ENCODE measurements around the gene SYDE2.

The SYDE2 gene

GRCh38 chr1:85134583-85135391, 66.0 kb downstream of the SYDE2 start:
- H3K4me1 ChIP-seq (ENCODE audit: control insufficient read depth, insufficient read depth, low read length) = no peaks in the 10 kb centered on the region
- H3K36me3 ChIP-seq (ENCODE audit: control insufficient read depth, insufficient read depth, low read length) = no peaks in the 10 kb centered on the region
- no peaks in the 10 kb centered on the region for H3K27me3 ChIP-seq (ENCODE audit: control insufficient read depth, insufficient read depth, low read length)
- no peak overlapping the region for H3K4me3 ChIP-seq (ENCODE audit: low read depth, low read length)
- no peaks in the 10 kb centered on the region for H3K9me3 ChIP-seq (ENCODE audit: control insufficient read depth, insufficient read depth, low read length)
- H3K9ac ChIP-seq (ENCODE audit: low read depth, low read length) = no peak overlapping the region

- H3K36me3 ChIP-seq (ENCODE audit: control insufficient read depth, insufficient read depth, low read length) = no peaks in the 10 kb centered on the region
- H3K9ac ChIP-seq (ENCODE audit: low read depth, low read length) = no peak overlapping the region
- no peaks in the 10 kb centered on the region for H3K27me3 ChIP-seq (ENCODE audit: control insufficient read depth, insufficient read depth, low read length)
- no peaks in the 10 kb centered on the region for H3K4me1 ChIP-seq (ENCODE audit: control insufficient read depth, insufficient read depth, low read length)
- H3K4me3 ChIP-seq (ENCODE audit: low read depth, low read length) = no peak overlapping the region
- no peaks in the 10 kb centered on the region for H3K9me3 ChIP-seq (ENCODE audit: control insufficient read depth, insufficient read depth, low read length)
Measured at GRCh38 chr1:85133565-85134159, 67.2 kb downstream of the SYDE2 start.

GRCh38 chr1:85132078-85132720, 68.6 kb downstream of the SYDE2 start:
- no peaks in the 10 kb centered on the region for H3K4me1 ChIP-seq (ENCODE audit: control insufficient read depth, insufficient read depth, low read length)
- H3K9me3 ChIP-seq (ENCODE audit: control insufficient read depth, insufficient read depth, low read length) = no peaks in the 10 kb centered on the region
- H3K4me3 ChIP-seq (ENCODE audit: low read depth, low read length) = no peak overlapping the region
- no peak overlapping the region for H3K9ac ChIP-seq (ENCODE audit: low read depth, low read length)
- H3K27me3 ChIP-seq (ENCODE audit: control insufficient read depth, insufficient read depth, low read length) = no peaks in the 10 kb centered on the region
- no peaks in the 10 kb centered on the region for H3K36me3 ChIP-seq (ENCODE audit: control insufficient read depth, insufficient read depth, low read length)

GRCh38 chr1:85128316-85128715, 72.5 kb downstream of the SYDE2 start:
- no peak overlapping the region for H3K9ac ChIP-seq (ENCODE audit: low read depth, low read length)
- H3K4me1 ChIP-seq (ENCODE audit: control insufficient read depth, insufficient read depth, low read length) = no peaks in the 10 kb centered on the region
- H3K36me3 ChIP-seq (ENCODE audit: control insufficient read depth, insufficient read depth, low read length) = no peaks in the 10 kb centered on the region
- H3K4me3 ChIP-seq (ENCODE audit: low read depth, low read length) = no peak overlapping the region
- no peaks in the 10 kb centered on the region for H3K27me3 ChIP-seq (ENCODE audit: control insufficient read depth, insufficient read depth, low read length)
- H3K9me3 ChIP-seq (ENCODE audit: control insufficient read depth, insufficient read depth, low read length) = no peaks in the 10 kb centered on the region

- Histone ChIP-seq H3K9me3 (ENCODE audit: control insufficient read depth, insufficient read depth, low read length) (no peaks in the 10 kb centered on the region), H3K9ac (ENCODE audit: low read depth, low read length) (no peak overlapping the region), H3K36me3 (ENCODE audit: control insufficient read depth, insufficient read depth, low read length) (no peaks in the 10 kb centered on the region), H3K4me1 (ENCODE audit: control insufficient read depth, insufficient read depth, low read length) (peaks cover 7% of the 10 kb centered on the region), H3K4me3 (ENCODE audit: low read depth, low read length) (no peak overlapping the region), H3K27me3 (ENCODE audit: control insufficient read depth, insufficient read depth, low read length) (no peaks in the 10 kb centered on the region)
Measured at GRCh38 chr1:85125891-85126290, 74.9 kb downstream of the SYDE2 start.

- Histone ChIP-seq H3K4me1 (ENCODE audit: control insufficient read depth, insufficient read depth, low read length) (peaks cover 7% of the 10 kb centered on the region), H3K4me3 (ENCODE audit: low read depth, low read length) (no peak overlapping the region), H3K27me3 (ENCODE audit: control insufficient read depth, insufficient read depth, low read length) (no peaks in the 10 kb centered on the region)
Measured at GRCh38 chr1:85124091-85124490, 76.7 kb downstream of the SYDE2 start.

GRCh38 chr1:85122169-85122568, 78.6 kb downstream of the SYDE2 start:
- Histone ChIP-seq H3K4me1 (ENCODE audit: control insufficient read depth, insufficient read depth, low read length) (peaks cover 7% of the 10 kb centered on the region), H3K9me3 (ENCODE audit: control insufficient read depth, insufficient read depth, low read length) (no peaks in the 10 kb centered on the region), H3K36me3 (ENCODE audit: control insufficient read depth, insufficient read depth, low read length) (no peaks in the 10 kb centered on the region), H3K9ac (ENCODE audit: low read depth, low read length) (no peak overlapping the region), H3K27me3 (ENCODE audit: control insufficient read depth, insufficient read depth, low read length) (no peaks in the 10 kb centered on the region), H3K4me3 (ENCODE audit: low read depth, low read length) (no peak overlapping the region)

More at GRCh38 chr1:85124091-85124490, 76.7 kb downstream of the SYDE2 start:
- Histone ChIP-seq H3K36me3 (ENCODE audit: control insufficient read depth, insufficient read depth, low read length) (no peaks in the 10 kb centered on the region), H3K9me3 (ENCODE audit: control insufficient read depth, insufficient read depth, low read length) (no peaks in the 10 kb centered on the region), H3K9ac (ENCODE audit: low read depth, low read length) (no peak overlapping the region)

- H3K4me1 ChIP-seq (ENCODE audit: control insufficient read depth, insufficient read depth, low read length) = peaks cover 7% of the 10 kb centered on the region
- no peaks in the 10 kb centered on the region for H3K36me3 ChIP-seq (ENCODE audit: control insufficient read depth, insufficient read depth, low read length)
- no peaks in the 10 kb centered on the region for H3K9me3 ChIP-seq (ENCODE audit: control insufficient read depth, insufficient read depth, low read length)
- no peak overlapping the region for H3K4me3 ChIP-seq (ENCODE audit: low read depth, low read length)
- H3K27me3 ChIP-seq (ENCODE audit: control insufficient read depth, insufficient read depth, low read length) = no peaks in the 10 kb centered on the region
- no peak overlapping the region for H3K9ac ChIP-seq (ENCODE audit: low read depth, low read length)
Measured at GRCh38 chr1:85121744-85122143, 79.1 kb downstream of the SYDE2 start.

- Histone ChIP-seq H3K9me3 (ENCODE audit: control insufficient read depth, insufficient read depth, low read length) (no peaks in the 10 kb centered on the region), H3K36me3 (ENCODE audit: control insufficient read depth, insufficient read depth, low read length) (no peaks in the 10 kb centered on the region), H3K4me1 (ENCODE audit: control insufficient read depth, insufficient read depth, low read length) (peaks cover 7% of the 10 kb centered on the region), H3K4me3 (ENCODE audit: low read depth, low read length) (no peak overlapping the region), H3K9ac (ENCODE audit: low read depth, low read length) (no peak overlapping the region), H3K27me3 (ENCODE audit: control insufficient read depth, insufficient read depth, low read length) (no peaks in the 10 kb centered on the region)
Measured at GRCh38 chr1:85118751-85119150, 82.1 kb downstream of the SYDE2 start.

- H3K9me3 ChIP-seq (ENCODE audit: control insufficient read depth, insufficient read depth, low read length) = no peaks in the 10 kb centered on the region
- H3K9ac ChIP-seq (ENCODE audit: low read depth, low read length) = no peak overlapping the region
- no peaks in the 10 kb centered on the region for H3K27me3 ChIP-seq (ENCODE audit: control insufficient read depth, insufficient read depth, low read length)
- no peak overlapping the region for H3K4me3 ChIP-seq (ENCODE audit: low read depth, low read length)
- H3K36me3 ChIP-seq (ENCODE audit: control insufficient read depth, insufficient read depth, low read length) = no peaks in the 10 kb centered on the region
- peaks cover 7% of the 10 kb centered on the region for H3K4me1 ChIP-seq (ENCODE audit: control insufficient read depth, insufficient read depth, low read length)
Measured at GRCh38 chr1:85116856-85117255, 84.0 kb downstream of the SYDE2 start.

- no peak overlapping the region for H3K4me3 ChIP-seq (ENCODE audit: low read depth, low read length)
- no peaks in the 10 kb centered on the region for H3K9me3 ChIP-seq (ENCODE audit: control insufficient read depth, insufficient read depth, low read length)
- no peaks in the 10 kb centered on the region for H3K27me3 ChIP-seq (ENCODE audit: control insufficient read depth, insufficient read depth, low read length)
- H3K36me3 ChIP-seq (ENCODE audit: control insufficient read depth, insufficient read depth, low read length) = no peaks in the 10 kb centered on the region
- H3K4me1 ChIP-seq (ENCODE audit: control insufficient read depth, insufficient read depth, low read length) = no peaks in the 10 kb centered on the region
- H3K9ac ChIP-seq (ENCODE audit: low read depth, low read length) = no peak overlapping the region
Measured at GRCh38 chr1:85115933-85116332, 84.9 kb downstream of the SYDE2 start.

GRCh38 chr1:85111695-85112094, 89.1 kb downstream of the SYDE2 start:
- Histone ChIP-seq H3K27me3 (ENCODE audit: control insufficient read depth, insufficient read depth, low read length) (no peaks in the 10 kb centered on the region), H3K4me3 (ENCODE audit: low read depth, low read length) (no peak overlapping the region), H3K36me3 (ENCODE audit: control insufficient read depth, insufficient read depth, low read length) (no peaks in the 10 kb centered on the region), H3K9ac (ENCODE audit: low read depth, low read length) (no peak overlapping the region), H3K9me3 (ENCODE audit: control insufficient read depth, insufficient read depth, low read length) (no peaks in the 10 kb centered on the region), H3K4me1 (ENCODE audit: control insufficient read depth, insufficient read depth, low read length) (no peaks in the 10 kb centered on the region)
